Endothelial cell of hepatic sinusoid (primary cell): ENCODE data around the gene NXNL2.

ENCODE experiments used
- in situ Hi-C: cut with HindIII; loops from 2 replicates; pipeline ENCODE4 v1.10.0; 2017; ENCODE audit warnings: low sequenced_read_pairs

Gene NXNL2

GRCh38 chr9:88534456-88535225 is at the start of gene NXNL2:
TSS of gene NXNL2 (plus strand) at chr9:88535178. CDS start at chr9:88535435, 257 bp downstream.
- in situ Hi-C loops = no loop called here

- in situ Hi-C loops = no loop called here
Measured at GRCh38 chr9:88488166-88488565, 46.8 kb upstream of the NXNL2 start.

- in situ Hi-C loops = no loop called here
Measured at GRCh38 chr9:88494983-88495721, 39.8 kb upstream of the NXNL2 start.

GRCh38 chr9:88497224-88497623 is 37.8 kb upstream of the NXNL2 start:
- in situ Hi-C loops = no loop called here

- in situ Hi-C loops = no loop called here
Measured at GRCh38 chr9:88498880-88499279, 36.1 kb upstream of the NXNL2 start.

GRCh38 chr9:88501086-88501485 is 33.9 kb upstream of the NXNL2 start:
- in situ Hi-C loops = no loop called here

- in situ Hi-C loops = no loop called here
Measured at GRCh38 chr9:88502552-88503034, 32.4 kb upstream of the NXNL2 start.

GRCh38 chr9:88503081-88503844 is 31.7 kb upstream of the NXNL2 start:
- in situ Hi-C loops = no loop called here

GRCh38 chr9:88503845-88504764 is 30.9 kb upstream of the NXNL2 start:
- in situ Hi-C loops = no loop called here

- in situ Hi-C loops = no loop called here
Measured at GRCh38 chr9:88508326-88508725, 26.7 kb upstream of the NXNL2 start.

GRCh38 chr9:88511906-88512305 is 23.1 kb upstream of the NXNL2 start:
- in situ Hi-C loops = no loop called here

- in situ Hi-C loops = no loop called here
Measured at GRCh38 chr9:88514247-88514646, 20.7 kb upstream of the NXNL2 start.

GRCh38 chr9:88521308-88521707 is 13.7 kb upstream of the NXNL2 start:
- in situ Hi-C loops = no loop called here

GRCh38 chr9:88522360-88522759 is 12.6 kb upstream of the NXNL2 start:
- in situ Hi-C loops = no loop called here

GRCh38 chr9:88523056-88523455 is 11.9 kb upstream of the NXNL2 start:
- in situ Hi-C loops = no loop called here

GRCh38 chr9:88524911-88525310 is 10.1 kb upstream of the NXNL2 start:
- in situ Hi-C loops = loop anchor here (5.0 kb wide), 1 partner anchor 48 kb away; no protein-coding TSS in a partner anchor

GRCh38 chr9:88527618-88528017 is 7.4 kb upstream of the NXNL2 start:
- in situ Hi-C loops = loop anchor here (5.0 kb wide), 1 partner anchor 50 kb away; no protein-coding TSS in a partner anchor

- in situ Hi-C loops = loop anchor here (5.0 kb wide), 1 partner anchor 51 kb away; no protein-coding TSS in a partner anchor
Measured at GRCh38 chr9:88528080-88528790, 6.7 kb upstream of the NXNL2 start.

- in situ Hi-C loops = loop anchor here (5.0 kb wide), 1 partner anchor 52 kb away; no protein-coding TSS in a partner anchor
Measured at GRCh38 chr9:88529496-88529895, 5.5 kb upstream of the NXNL2 start.
